ENCODE data around the gene STPG2. TPM values are rescaled to one million over a fixed set of nuclear protein-coding genes. Genes with fewer than 3 reads are reported as not detected.

Gene STPG2
- total RNA-seq, 1 experiment from 2014 or later = not detected

- H3K4me1 ChIP-seq (ENCODE audit: control insufficient read depth, insufficient read depth, low read length) = no peaks in the 10 kb centered on the region
- no peak overlapping the region for H3K4me3 ChIP-seq (ENCODE audit: low read depth in 2 of 2, low read length in 2 of 2)
- ChIA-PET POLR2A (no interaction called here), CTCF (no interaction called here)
- no peaks in the 10 kb centered on the region for H3K9me3 ChIP-seq (ENCODE audit: control insufficient read depth, insufficient read depth, low read depth, low read length)
- TF ChIP-seq REST (IDR thresholded peaks at IDR 0.05; ENCODE audit: insufficient read depth in 1 of 2, low read depth in 2 of 2, low read length in 1 of 2) = no peak
- TF ChIP-seq SIN3A (IDR thresholded peaks at IDR 0.05; ENCODE audit: borderline replicate concordance, insufficient read depth, low read depth, low read length) = no peak
- no peak for TF ChIP-seq TCF7L2 (IDR thresholded peaks at IDR 0.05; ENCODE audit: low read depth, low read length)
- TF ChIP-seq POLR2AphosphoS5 (IDR thresholded peaks at IDR 0.05; ENCODE audit: low read depth, low read length) = no peak
- TF ChIP-seq CTCF (IDR thresholded peaks at IDR 0.05) = no peak
- intact Hi-C loops (cut with micrococcal nuclease; ENCODE audit: unreplicated experiment) = no loop called here
- ATAC-seq (no peak), DNase-seq (ENCODE audit: low read depth, low spot score) (no peak)
- no peak overlapping the region for H3K27ac ChIP-seq (ENCODE audit: low read length)
- H3K27me3 ChIP-seq (ENCODE audit: control insufficient read depth, insufficient read depth, low read length) = no peaks in the 10 kb centered on the region
- in situ Hi-C loops (cut with HindIII; ENCODE audit: low pct_unique_long_range_greater_than_20kb, low sequenced_read_pairs) = no loop called here
- H3K36me3 ChIP-seq (ENCODE audit: control insufficient read depth, insufficient read depth, low read length) = no peaks in the 10 kb centered on the region
- no TSS peak for BruUV-seq (replicated peaks)
Measured at GRCh38 chr4:97953171-97953941, 189.9 kb downstream of the STPG2 start.

- Histone ChIP-seq H3K27ac (ENCODE audit: low read length) (no peak overlapping the region), H3K9me3 (ENCODE audit: control insufficient read depth, insufficient read depth, low read depth, low read length) (no peaks in the 10 kb centered on the region), H3K27me3 (ENCODE audit: control insufficient read depth, insufficient read depth, low read length) (no peaks in the 10 kb centered on the region), H3K4me1 (ENCODE audit: control insufficient read depth, insufficient read depth, low read length) (no peaks in the 10 kb centered on the region), H3K4me3 (ENCODE audit: low read depth in 2 of 2, low read length in 2 of 2) (no peak overlapping the region), H3K36me3 (ENCODE audit: control insufficient read depth, insufficient read depth, low read length) (no peaks in the 10 kb centered on the region)
- no TSS peak for BruUV-seq (replicated peaks)
- intact Hi-C loops (cut with micrococcal nuclease; ENCODE audit: unreplicated experiment) (no loop called here), in situ Hi-C loops (cut with HindIII; ENCODE audit: low pct_unique_long_range_greater_than_20kb, low sequenced_read_pairs) (no loop called here)
- ChIA-PET CTCF (no interaction called here), POLR2A (no interaction called here)
- DNase-seq (ENCODE audit: low read depth, low spot score) (no peak), ATAC-seq (no peak)
- TF ChIP-seq CTCF (IDR thresholded peaks at IDR 0.05) (no peak), POLR2AphosphoS5 (IDR thresholded peaks at IDR 0.05; ENCODE audit: low read depth, low read length) (no peak), REST (IDR thresholded peaks at IDR 0.05; ENCODE audit: insufficient read depth in 1 of 2, low read depth in 2 of 2, low read length in 1 of 2) (no peak), SIN3A (IDR thresholded peaks at IDR 0.05; ENCODE audit: borderline replicate concordance, insufficient read depth, low read depth, low read length) (no peak), TCF7L2 (IDR thresholded peaks at IDR 0.05; ENCODE audit: low read depth, low read length) (no peak)
Measured at GRCh38 chr4:97952763-97953162, 190.5 kb downstream of the STPG2 start.

All from Panc1 (cell line).